ENCODE measurements around the gene SLC25A17.
"Not testable (repeated sequence)": the region's sequence is repeated elsewhere in the genome, so short reads cannot be mapped to it uniquely, and the experiment has no call there.

The SLC25A17 gene

DNA sequence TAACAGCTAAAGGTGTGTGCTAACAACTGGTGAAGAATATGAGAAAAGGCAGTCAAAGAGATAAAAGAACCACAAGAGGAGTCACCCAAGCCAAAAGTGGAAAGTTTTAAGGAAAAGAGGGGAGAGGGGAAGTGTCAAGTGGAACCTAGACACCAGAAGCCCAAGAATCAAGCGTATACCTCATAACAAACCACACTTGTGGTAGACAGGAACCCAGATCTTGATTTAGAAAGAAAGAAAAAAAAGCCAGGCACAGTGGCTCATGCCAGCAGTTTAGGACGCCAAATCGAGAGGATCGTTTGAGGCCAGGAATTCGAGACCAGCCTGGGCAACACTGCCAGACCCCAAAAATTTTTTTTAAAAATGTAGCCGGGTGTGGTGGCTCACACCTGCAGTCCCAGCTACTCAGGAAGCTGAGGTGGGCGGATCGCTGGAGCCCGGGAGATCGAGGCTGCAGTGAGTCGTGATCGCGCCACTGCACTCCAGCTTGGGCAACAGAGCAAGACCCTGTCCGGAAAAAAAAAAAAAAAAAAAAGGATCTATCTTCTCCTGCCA is 877 bp downstream of the SLC25A17 start:
- DNase-seq (ENCODE audit: low spot score): peak; percentile 6

DNA sequence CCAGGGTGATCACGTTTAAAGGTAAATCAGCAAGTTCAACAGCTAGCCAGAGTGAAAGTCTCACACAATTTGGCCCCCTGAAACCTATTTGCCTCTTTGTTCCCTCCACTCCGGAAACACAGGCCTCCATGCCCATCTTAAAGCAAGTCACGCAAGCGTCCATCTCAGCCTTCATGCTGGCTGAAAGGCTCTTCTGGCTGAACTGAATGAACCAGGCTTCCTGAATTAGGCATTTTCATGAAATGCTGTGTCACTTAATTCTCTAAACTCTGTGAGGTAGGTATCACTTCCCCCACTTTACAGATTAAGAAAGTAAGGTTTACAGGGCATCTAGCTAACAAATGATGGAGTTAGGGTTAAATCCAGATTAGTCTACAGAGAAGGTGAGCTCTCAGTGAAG is 1.4 kb downstream of the SLC25A17 start:
- no peak for DNase-seq (ENCODE audit: low spot score)

DNA sequence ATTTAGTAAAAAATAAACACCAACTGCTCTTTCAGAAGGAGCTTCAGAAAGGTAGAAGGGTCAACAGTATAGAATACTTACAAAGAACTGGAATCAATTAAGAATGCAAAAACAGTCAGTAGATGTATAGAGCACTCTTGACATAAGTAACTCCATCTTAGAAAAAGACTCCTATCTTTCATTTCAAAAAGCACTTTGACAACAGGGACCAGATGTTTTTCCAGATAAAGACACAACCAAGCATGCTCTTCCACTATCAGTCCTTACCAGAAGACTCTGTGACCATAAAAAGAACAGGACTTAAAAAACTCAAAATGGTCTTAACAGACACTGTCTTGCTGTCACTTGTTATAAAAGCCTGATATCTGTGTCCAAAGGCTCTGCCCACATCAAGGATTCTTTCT is 5.2 kb downstream of the SLC25A17 start:
- DNase-seq (ENCODE audit: low spot score): no peak

GRCh38 chr22:40808018-40808841 is 10.9 kb downstream of the SLC25A17 start:
- DNase-seq (ENCODE audit: low spot score): no peak

- DNase-seq (ENCODE audit: low spot score): no peak
Measured at GRCh38 chr22:40806711-40807110, 12.4 kb downstream of the SLC25A17 start.

DNA sequence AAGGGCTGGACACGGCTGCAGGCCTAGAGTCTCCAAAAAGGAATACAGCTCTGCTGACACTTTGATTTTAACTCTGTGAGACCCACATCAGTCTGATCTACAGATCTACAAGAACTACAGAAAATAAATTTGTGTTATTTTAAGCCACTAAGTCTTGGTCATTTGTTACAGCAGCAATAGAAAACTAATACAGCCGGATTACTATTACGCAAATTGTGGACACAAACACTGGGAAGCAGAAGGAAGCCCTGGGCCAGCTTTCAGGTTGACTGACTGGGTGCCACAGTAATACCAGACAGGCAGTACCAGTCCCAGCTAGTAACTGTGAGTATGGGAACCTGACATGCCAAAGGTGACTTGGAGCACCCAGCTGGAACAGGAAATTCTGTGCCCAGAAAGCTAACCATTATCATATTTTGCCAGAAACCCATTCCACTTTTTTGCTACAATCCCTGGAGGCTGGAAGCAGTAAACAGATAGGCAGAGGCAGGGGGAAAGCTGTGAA is 13.4 kb downstream of the SLC25A17 start:
- no peak for DNase-seq (ENCODE audit: low spot score)

DNA sequence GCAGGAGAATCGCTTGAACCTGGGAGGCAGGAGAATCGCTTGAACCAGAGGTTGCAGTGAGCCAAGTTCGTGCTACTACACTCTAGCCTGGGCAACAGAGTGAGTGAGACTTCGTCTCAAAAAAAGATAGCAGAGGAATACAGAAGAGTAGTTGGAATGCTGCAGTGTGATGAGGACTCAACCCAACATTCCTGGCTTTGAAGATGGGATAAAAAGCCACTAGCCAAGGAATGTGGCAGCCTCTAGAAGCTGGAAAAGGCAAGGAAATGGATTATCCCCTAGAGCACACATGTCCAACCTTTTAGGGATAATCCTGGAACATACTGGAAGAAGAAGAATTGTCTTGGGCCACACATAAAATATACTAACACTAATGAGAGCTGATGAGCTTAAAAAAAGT is 13.9 kb downstream of the SLC25A17 start:
- no peak for DNase-seq (ENCODE audit: low spot score)

- no peak for DNase-seq (ENCODE audit: low spot score)
Measured at GRCh38 chr22:40803321-40803720, 15.8 kb downstream of the SLC25A17 start.

DNA sequence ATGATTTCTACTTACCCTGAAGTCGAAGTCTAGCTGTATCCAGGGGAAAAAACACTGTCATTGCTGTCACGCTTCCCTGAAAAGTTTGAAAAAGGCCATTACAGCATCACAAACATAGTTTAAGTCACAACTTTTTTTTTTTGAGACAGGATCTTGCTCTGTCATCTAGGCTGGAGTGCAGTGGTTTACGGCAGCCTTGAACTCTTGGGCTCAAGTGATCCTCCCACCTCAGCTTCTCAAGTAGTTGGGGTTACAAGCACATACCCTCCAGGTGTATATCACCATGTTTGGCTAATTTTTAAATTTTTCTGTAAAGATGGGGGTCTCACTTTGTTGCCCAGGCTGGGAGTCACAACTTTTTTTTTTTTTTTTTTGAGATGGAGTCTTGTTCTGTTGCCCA is 20.1 kb downstream of the SLC25A17 start:
- DNase-seq (ENCODE audit: low spot score): no peak

- no peak for DNase-seq (ENCODE audit: low spot score)
Measured at GRCh38 chr22:40797427-40797826, 21.7 kb downstream of the SLC25A17 start.

DNA sequence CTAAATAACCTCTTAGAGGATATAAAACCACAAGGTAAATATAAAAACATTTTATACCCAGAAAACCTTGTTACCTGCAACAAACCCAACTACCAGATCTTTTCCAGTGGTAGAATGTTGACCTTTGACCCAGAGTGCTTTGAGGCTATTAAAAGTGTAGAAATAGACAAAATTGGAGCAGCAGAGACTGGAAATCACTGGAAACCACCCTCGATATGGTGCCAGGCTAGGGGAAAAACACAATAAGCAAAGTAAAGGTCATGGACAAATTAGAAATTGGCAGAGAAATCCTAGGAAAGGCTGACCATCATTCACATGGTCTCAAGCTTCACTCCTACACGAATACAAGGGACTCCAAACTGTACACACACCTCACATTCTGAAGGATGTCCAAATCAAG is 26.7 kb downstream of the SLC25A17 start:
- no peak for DNase-seq (ENCODE audit: low spot score)

DNA sequence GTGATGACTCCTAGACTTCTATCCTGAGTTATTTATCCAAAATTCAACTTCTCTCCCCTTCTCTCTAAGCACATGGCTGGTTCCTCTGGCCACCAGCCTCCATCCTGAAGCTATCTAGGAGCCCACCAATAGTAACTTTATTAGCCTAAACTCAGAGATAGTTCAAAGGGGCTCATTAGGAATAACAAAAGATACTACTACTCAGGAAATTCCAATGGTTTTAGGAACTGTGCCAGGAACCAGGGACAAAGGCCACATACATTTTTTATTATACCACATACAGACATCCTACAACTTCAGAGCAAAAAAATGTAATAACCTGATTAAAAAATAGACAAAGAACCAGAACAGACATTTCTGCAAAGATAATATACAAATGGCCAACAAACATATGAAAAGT is 27.9 kb downstream of the SLC25A17 start:
- DNase-seq (ENCODE audit: low spot score): no peak

GRCh38 chr22:40789131-40789530 is 30.0 kb downstream of the SLC25A17 start:
- no peak for DNase-seq (ENCODE audit: low spot score)

DNA sequence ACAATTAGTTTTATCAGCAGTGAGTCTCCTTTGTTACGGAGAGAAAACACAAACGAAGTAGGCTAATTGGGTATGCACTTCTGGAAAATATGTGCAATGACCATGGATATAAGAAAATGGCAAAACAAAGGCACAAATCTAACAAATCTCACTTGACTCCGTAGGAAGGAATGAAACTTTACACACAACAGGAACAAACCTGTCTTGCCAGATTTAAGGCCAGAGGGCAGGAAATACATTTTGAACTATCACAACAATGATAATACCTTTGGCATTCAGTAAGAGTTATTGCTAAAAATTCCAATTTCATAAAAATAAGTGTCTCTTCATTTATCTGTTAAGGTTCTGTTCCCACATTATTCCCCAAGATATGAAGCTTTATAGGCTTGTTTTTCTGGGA is 36.6 kb downstream of the SLC25A17 start:
- no peak for DNase-seq (ENCODE audit: low spot score)

GRCh38 chr22:40781749-40782148 is 37.4 kb downstream of the SLC25A17 start:
- DNase-seq (ENCODE audit: low spot score): not testable (repeated sequence)

DNA sequence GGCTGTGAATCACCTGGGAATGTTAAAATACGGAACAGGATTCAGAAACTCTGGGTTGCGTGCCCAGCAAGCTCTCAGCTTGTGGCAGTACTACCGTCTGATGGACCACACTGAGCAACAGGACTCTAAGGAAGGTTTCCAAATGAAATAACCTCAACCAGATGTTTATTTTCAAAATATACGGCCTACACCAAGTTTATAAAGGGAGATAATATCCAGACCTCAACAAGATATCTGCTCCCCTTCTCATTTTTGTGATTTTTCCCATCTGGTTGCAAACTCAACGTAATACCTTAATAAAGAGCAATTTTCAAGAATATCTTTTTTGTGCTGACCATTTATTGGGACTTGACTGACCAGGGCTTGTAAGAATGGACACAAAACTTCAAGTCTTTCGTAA is 49.4 kb downstream of the SLC25A17 start:
- no peak for DNase-seq (ENCODE audit: low spot score)

DNA sequence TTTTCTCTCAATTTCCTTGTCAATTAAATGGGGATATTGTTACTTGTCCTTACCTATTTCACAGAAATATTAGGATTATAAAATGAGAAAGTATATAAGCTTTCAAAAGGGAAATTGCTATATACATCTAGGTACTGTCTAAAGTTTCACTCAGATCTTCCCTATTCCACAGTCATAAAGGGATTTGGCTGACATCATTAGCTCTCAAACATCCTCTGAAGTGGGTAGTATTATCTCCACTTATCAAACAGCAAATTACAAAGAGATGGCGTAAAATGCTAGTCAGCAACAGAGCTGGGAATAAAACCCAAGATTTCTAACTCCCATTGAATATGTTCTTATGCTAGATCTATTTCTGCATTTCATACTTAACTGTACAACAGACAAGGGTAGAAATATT is 50.9 kb downstream of the SLC25A17 start:
- no peak for DNase-seq (ENCODE audit: low spot score)

DNA sequence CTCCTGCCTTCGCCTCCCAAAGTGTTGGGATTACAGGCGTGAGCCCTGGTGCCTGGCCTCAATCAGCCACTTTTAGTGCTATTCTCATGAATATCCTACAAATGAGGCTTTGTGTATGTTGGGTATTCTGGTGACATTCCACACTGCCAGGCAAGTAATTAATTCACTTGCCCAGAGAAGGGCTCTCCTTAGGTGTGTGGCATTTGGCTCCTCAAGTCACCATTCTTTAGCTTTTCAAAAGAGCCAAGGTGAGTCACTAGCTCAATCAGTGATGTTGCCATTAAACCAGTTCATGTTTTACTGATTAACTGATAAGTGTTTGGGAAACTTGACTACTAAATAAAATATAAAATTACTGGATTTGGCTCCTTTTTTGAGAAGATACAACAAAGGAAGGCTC is 52.2 kb downstream of the SLC25A17 start:
- no peak for DNase-seq (ENCODE audit: low spot score)

- DNase-seq (ENCODE audit: low spot score): peak; percentile 17
Measured at GRCh38 chr22:40764763-40765441, 54.2 kb downstream of the SLC25A17 start.

GRCh38 chr22:40759294-40759840 is 59.8 kb downstream of the SLC25A17 start:
- DNase-seq (ENCODE audit: low spot score): no peak

DNA sequence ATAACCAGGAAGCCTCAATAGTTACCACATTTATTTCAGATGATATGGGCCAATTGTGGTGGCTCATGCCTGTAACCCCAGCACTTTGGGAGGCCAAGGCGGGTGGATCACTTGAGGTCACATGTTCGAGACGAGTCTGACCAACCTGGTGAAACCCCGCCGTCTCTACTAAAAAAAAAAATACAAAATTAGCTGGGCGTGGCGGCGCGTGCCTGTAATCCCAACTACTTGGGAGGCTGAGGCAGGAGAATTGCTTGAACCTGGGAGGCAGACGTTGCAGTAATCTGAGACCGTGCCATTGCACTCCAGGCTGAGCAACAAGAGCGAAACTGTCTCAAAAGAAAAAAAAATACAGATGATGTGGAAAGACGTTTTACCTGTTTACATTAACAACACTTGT is 60.3 kb downstream of the SLC25A17 start:
- DNase-seq (ENCODE audit: low spot score): not testable (repeated sequence)

GRCh38 chr22:40758390-40758789 is 60.8 kb downstream of the SLC25A17 start:
- no peak for DNase-seq (ENCODE audit: low spot score)

GRCh38 chr22:40757071-40757470 is 62.1 kb downstream of the SLC25A17 start:
- no peak for DNase-seq (ENCODE audit: low spot score)

Data from CD4-positive, alpha-beta T cell treated with Interleukin-2 at 100 ng/mL for 4 hours (primary cell).